Neural progenitor cell (in vitro differentiated cells): ENCODE results near the gene NDUFAF8. TPM values are rescaled to one million over a fixed set of nuclear protein-coding genes. Genes with fewer than 3 reads are reported as not detected.

Experiments used
- DNase-seq: peaks from one replicate; pipeline ENCODE4 v3.0.0-alpha.2; 2016; ENCODE audit warnings: low spot score
- H2AFZ ChIP-seq: fragments of 200-600 bp; sonication (generic); replicated peaks from 2 replicates; pipeline ENCODE4 v1.6.1; 2016; ENCODE audit warnings: antibody characterized with exemption
- H3F3A ChIP-seq: fragments of 200-600 bp; sonication (generic); 2 replicates; pipeline ENCODE4 v1.6.1; 2016; ENCODE audit warnings: antibody characterized with exemption, low read depth
- H3K27ac ChIP-seq: fragments of 200-600 bp; sonication (generic); 2 replicates; pipeline ENCODE4 v1.5.1; 2016; ENCODE audit warnings: mild to moderate bottlenecking
- H3K27me3 ChIP-seq: fragments of 200-600 bp; sonication (generic); 2 replicates; pipeline ENCODE4 v1.6.1; 2016; ENCODE audit warnings: mild to moderate bottlenecking, moderate library complexity
- H3K36me3 ChIP-seq: fragments of 200-600 bp; sonication (generic); 2 replicates; pipeline ENCODE4 v1.5.1; 2016
- H3K4me1 ChIP-seq: fragments of 200-600 bp; sonication (generic); 2 replicates; pipeline ENCODE4 v1.6.1; 2016; ENCODE audit warnings: mixed run types
- H3K4me2 ChIP-seq: fragments of 200-600 bp; sonication (generic); 2 replicates; pipeline ENCODE4 v1.6.1; 2016
- H3K4me3 ChIP-seq: fragments of 200-600 bp; sonication (generic); 2 replicates; pipeline ENCODE4 v1.5.1; 2016
- H3K79me2 ChIP-seq: fragments of 200-600 bp; sonication (generic); 2 replicates; pipeline ENCODE4 v1.6.1; 2016; ENCODE audit warnings: low read depth
- H3K9ac ChIP-seq: fragments of 200-600 bp; sonication (generic); 2 replicates; pipeline ENCODE4 v1.6.1; 2016
- H3K9me3 ChIP-seq: fragments of 200-600 bp; sonication (generic); 2 replicates; pipeline ENCODE4 v1.5.1; 2016; ENCODE audit warnings: low read depth
- H4K20me1 ChIP-seq: fragments of 200-600 bp; sonication (generic); 2 replicates; pipeline ENCODE4 v1.6.1; 2016; ENCODE audit warnings: low read depth
- H3K27ac Mint-ChIP-seq: 3 replicates; pipeline ENCODE4 v1.8.0; 2021; ENCODE audit warnings: mixed read lengths
- H3K27me3 Mint-ChIP-seq: 2 replicates; pipeline ENCODE4 v1.8.0; 2022; ENCODE audit warnings: low read depth, mild to moderate bottlenecking, inconsistent platforms, moderate library complexity, mixed read lengths; ENCODE audit not compliant: insufficient read depth
- H3K36me3 Mint-ChIP-seq: 3 replicates; pipeline ENCODE4 v1.8.0; 2021; ENCODE audit warnings: mixed read lengths
- H3K4me1 Mint-ChIP-seq: 3 replicates; pipeline ENCODE4 v1.8.0; 2021; ENCODE audit warnings: mixed read lengths
- H3K4me3 Mint-ChIP-seq: 3 replicates; pipeline ENCODE4 v1.8.0; 2021; ENCODE audit warnings: mild to moderate bottlenecking, moderate library complexity, mixed read lengths
- H3K9me3 Mint-ChIP-seq: 3 replicates; pipeline ENCODE4 v1.8.0; 2020; ENCODE audit warnings: mixed read lengths
- CTCF ChIP-seq: fragments of 200-600 bp; sonication (generic); IDR thresholded peaks from 2 replicates; pipeline ENCODE4 v1.5.1; 2017; ENCODE audit warnings: antibody characterized with exemption, mild to moderate bottlenecking
- EZH2 ChIP-seq: fragments of 200-600 bp; sonication (generic); IDR thresholded peaks from 2 replicates; pipeline ENCODE4 v1.6.1; 2017; ENCODE audit warnings: antibody characterized with exemption, mild to moderate bottlenecking, moderate library complexity
- EZH2phosphoT487 ChIP-seq: fragments of 200-600 bp; sonication (generic); IDR thresholded peaks from 2 replicates; pipeline ENCODE4 v1.6.1; 2017; ENCODE audit warnings: antibody characterized with exemption
- total RNA-seq: library from RNA; depleted of rRNA; stranded (reverse); fragments of >200 nt; gene quantifications from 2 replicates; pipeline ENCODE4 v1.2.3, GENCODE V29; 2015; ENCODE audit warnings: low replicate concordance

NDUFAF8 gene
- total RNA-seq, 1 donor from 2014 or later = 34.7 TPM

GRCh38 chr17:81193051-81193410 lies 46.1 kb upstream of the NDUFAF8 start:
- no peak overlapping the region for H3K4me2 ChIP-seq
- H3K9me3 ChIP-seq = no peaks in the 10 kb centered on the region
- H3K27me3 ChIP-seq = no peaks in the 10 kb centered on the region
- DNase-seq = no peak
- H2AFZ ChIP-seq = no peak overlapping the region
- H4K20me1 ChIP-seq = no peaks in the 10 kb centered on the region
- H3K36me3 ChIP-seq = no peaks in the 10 kb centered on the region
- H3K4me3 ChIP-seq = no peak overlapping the region
- Mint-ChIP-seq H3K27me3 (no peaks in the 10 kb centered on the region), H3K4me3 (no peak overlapping the region), H3K4me1 (no peaks in the 10 kb centered on the region), H3K36me3 (no peaks in the 10 kb centered on the region), H3K9me3 (no peaks in the 10 kb centered on the region), H3K27ac (no peak overlapping the region)
- no peaks in the 10 kb centered on the region for H3K79me2 ChIP-seq
- H3K4me1 ChIP-seq = no peaks in the 10 kb centered on the region
- no peak overlapping the region for H3K9ac ChIP-seq
- TF ChIP-seq EZH2 (no peak), EZH2phosphoT487 (no peak), CTCF (no peak)
- no peaks in the 10 kb centered on the region for H3F3A ChIP-seq
- no peak overlapping the region for H3K27ac ChIP-seq

GRCh38 chr17:81193470-81194224 lies 45.5 kb upstream of the NDUFAF8 start:
- Histone ChIP-seq H3K27ac (no peak overlapping the region), H3K9ac (no peak overlapping the region), H3K79me2 (no peaks in the 10 kb centered on the region), H4K20me1 (no peaks in the 10 kb centered on the region), H2AFZ (no peak overlapping the region), H3K36me3 (no peaks in the 10 kb centered on the region), H3K9me3 (no peaks in the 10 kb centered on the region), H3K4me1 (no peaks in the 10 kb centered on the region), H3K4me2 (no peak overlapping the region), H3F3A (no peaks in the 10 kb centered on the region), H3K27me3 (no peaks in the 10 kb centered on the region), H3K4me3 (no peak overlapping the region)
- H3K9me3 Mint-ChIP-seq = no peaks in the 10 kb centered on the region
- no peaks in the 10 kb centered on the region for H3K4me1 Mint-ChIP-seq
- no peak overlapping the region for H3K4me3 Mint-ChIP-seq
- no peak overlapping the region for H3K27ac Mint-ChIP-seq
- H3K36me3 Mint-ChIP-seq = peaks cover 2% of the 10 kb centered on the region
- TF ChIP-seq EZH2phosphoT487 = no peak
- TF ChIP-seq CTCF = no peak
- TF ChIP-seq EZH2 = no peak
- no peak for DNase-seq
- no peaks in the 10 kb centered on the region for H3K27me3 Mint-ChIP-seq

- H3K4me3 ChIP-seq = no peak overlapping the region
- H3K36me3 Mint-ChIP-seq = peaks cover 2% of the 10 kb centered on the region
Observed at GRCh38 chr17:81194225-81194760, 44.8 kb upstream of the NDUFAF8 start.

More at GRCh38 chr17:81194225-81194760, 44.8 kb upstream of the NDUFAF8 start:
- Histone ChIP-seq H3K36me3 (no peaks in the 10 kb centered on the region), H3K27me3 (no peaks in the 10 kb centered on the region), H3K9ac (no peak overlapping the region), H3K27ac (no peak overlapping the region), H3K4me2 (no peak overlapping the region), H3K9me3 (no peaks in the 10 kb centered on the region), H4K20me1 (no peaks in the 10 kb centered on the region), H3K79me2 (no peaks in the 10 kb centered on the region), H2AFZ (no peak overlapping the region), H3F3A (no peaks in the 10 kb centered on the region), H3K4me1 (no peaks in the 10 kb centered on the region)
- no peaks in the 10 kb centered on the region for H3K27me3 Mint-ChIP-seq
- no peaks in the 10 kb centered on the region for H3K4me1 Mint-ChIP-seq
- DNase-seq = no peak
- TF ChIP-seq CTCF = no peak
- no peak for TF ChIP-seq EZH2phosphoT487
- TF ChIP-seq EZH2 = no peak
- H3K27ac Mint-ChIP-seq = no peak overlapping the region
- H3K9me3 Mint-ChIP-seq = no peaks in the 10 kb centered on the region
- no peak overlapping the region for H3K4me3 Mint-ChIP-seq
